GM23338 (cell line): Measurements from ENCODE around the gene BCAS3. TPM values are rescaled to one million over a fixed set of nuclear protein-coding genes. Genes with fewer than 3 reads are reported as not detected.

Experiments
- ATAC-seq: fragments of 200-7000 bp; cut with Tn5 transposase; 3 replicates; pipeline ENCODE4 v1.9.1; 2020
- DNase-seq: peaks from one replicate; pipeline ENCODE4 v3.0.0-alpha.2; 2015; ENCODE audit warnings: low spot score
- H2AFZ ChIP-seq: fragments of 200-600 bp; sonication (generic); 2 replicates; pipeline ENCODE4 v1.8.0; 2016; ENCODE audit warnings: antibody characterized with exemption, mild to moderate bottlenecking, moderate library complexity
- H3F3A ChIP-seq: fragments of 200-600 bp; sonication (generic); replicated peaks from 2 replicates; pipeline ENCODE4 v1.8.0; 2017; ENCODE audit warnings: antibody characterized with exemption, mixed run types, low read depth
- H3K27ac ChIP-seq: fragments of 200-600 bp; sonication (generic); 2 replicates; pipeline ENCODE4 v1.6.1; 2016; ENCODE audit warnings: low read depth
- H3K27me3 ChIP-seq: fragments of 200-600 bp; sonication (generic); 2 replicates; pipeline ENCODE4 v1.8.0; 2016; ENCODE audit warnings: mild to moderate bottlenecking, mixed run types, moderate library complexity; ENCODE audit not compliant: insufficient read depth
- H3K36me3 ChIP-seq: fragments of 200-600 bp; sonication (generic); 2 replicates; pipeline ENCODE4 v1.8.0; 2016; ENCODE audit warnings: mild to moderate bottlenecking; ENCODE audit not compliant: insufficient read depth
- H3K4me1 ChIP-seq: fragments of 200-600 bp; sonication (generic); 2 replicates; pipeline ENCODE4 v1.8.0; 2016; ENCODE audit warnings: mild to moderate bottlenecking, moderate library complexity; ENCODE audit not compliant: insufficient read depth
- H3K4me2 ChIP-seq: fragments of 200-600 bp; sonication (generic); 2 replicates; pipeline ENCODE4 v1.7.1; 2017; ENCODE audit warnings: mixed run types
- H3K4me3 ChIP-seq: fragments of 200-600 bp; sonication (generic); 2 replicates; pipeline ENCODE4 v1.6.1; 2016; ENCODE audit warnings: mixed run types
- H3K79me2 ChIP-seq: fragments of 200-600 bp; sonication (generic); replicated peaks from 2 replicates; pipeline ENCODE4 v1.8.0; 2017; ENCODE audit warnings: mild to moderate bottlenecking; ENCODE audit not compliant: insufficient read depth
- H3K9me2 ChIP-seq: fragments of 200-600 bp; sonication (generic); 2 replicates; pipeline ENCODE4 v1.8.0; 2017; ENCODE audit not compliant: insufficient read depth
- H4K20me1 ChIP-seq: fragments of 200-600 bp; sonication (generic); replicated peaks from 2 replicates; pipeline ENCODE4 v1.8.0; 2017; ENCODE audit warnings: mild to moderate bottlenecking; ENCODE audit not compliant: insufficient read depth
- H3K27ac Mint-ChIP-seq: 2 replicates; pipeline ENCODE4 v1.8.0; 2020; ENCODE audit warnings: inconsistent platforms, mild to moderate bottlenecking, moderate library complexity, mixed read lengths
- H3K27me3 Mint-ChIP-seq: 3 replicates; pipeline ENCODE4 v1.8.0; 2022; ENCODE audit warnings: low read depth, mild to moderate bottlenecking, moderate library complexity, mixed read lengths, inconsistent platforms; ENCODE audit not compliant: insufficient read depth, poor library complexity
- H3K36me3 Mint-ChIP-seq: 3 replicates; pipeline ENCODE4 v1.8.0; 2021; ENCODE audit warnings: low read depth, mild to moderate bottlenecking, inconsistent platforms, moderate library complexity, mixed read lengths
- H3K4me1 Mint-ChIP-seq: 3 replicates; pipeline ENCODE4 v1.8.0; 2020; ENCODE audit warnings: mild to moderate bottlenecking, inconsistent platforms, mixed read lengths
- H3K4me3 Mint-ChIP-seq: 3 replicates; pipeline ENCODE4 v1.8.0; 2021; ENCODE audit warnings: moderate library complexity, mild to moderate bottlenecking, inconsistent platforms, mixed read lengths
- H3K9me3 Mint-ChIP-seq: 3 replicates; pipeline ENCODE4 v1.8.0; 2020; ENCODE audit warnings: moderate library complexity, mild to moderate bottlenecking, inconsistent platforms, mixed read lengths
- CTCF ChIP-seq, 2 experiments: fragments of 200-600 bp in 1 of 2; sonication (generic) in 1 of 2; conservative IDR thresholded peaks; 2 replicates each; pipeline versions ENCODE4 v1.5.1 to v1.6.1; 2016 to 2017; ENCODE audit warnings: antibody characterized with exemption in 2 of 2, low read depth in 2 of 2, mild to moderate bottlenecking in 2 of 2, moderate library complexity in 1 of 2
- ETS1 ChIP-seq: IDR thresholded peaks from 2 replicates; pipeline ENCODE4 v1.6.1; 2016; ENCODE audit warnings: antibody characterized with exemption
- EZH2 ChIP-seq: fragments of 200-600 bp; sonication (generic); IDR thresholded peaks from one replicate; pipeline ENCODE4 v1.8.0; 2017; ENCODE audit warnings: antibody characterized with exemption, mild to moderate bottlenecking, low read depth; ENCODE audit not compliant: unreplicated experiment
- JUNB ChIP-seq: IDR thresholded peaks from one replicate; pipeline ENCODE4 v1.6.1; 2016; ENCODE audit warnings: antibody characterized with exemption; ENCODE audit not compliant: unreplicated experiment
- REST ChIP-seq: IDR thresholded peaks from one replicate; pipeline ENCODE4 v1.6.1; 2018; ENCODE audit warnings: antibody characterized with exemption; ENCODE audit not compliant: unreplicated experiment
- STAT1 ChIP-seq: IDR thresholded peaks from one replicate; pipeline ENCODE4 v1.6.1; 2016; ENCODE audit warnings: antibody characterized with exemption; ENCODE audit not compliant: unreplicated experiment
- ZNF114 ChIP-seq: fragments of 250-450 bp; sonication (Bioruptor Pico); IDR thresholded peaks from 2 replicates; pipeline ENCODE4 v1.5.0; 2020; ENCODE audit warnings: mild to moderate bottlenecking, moderate library complexity
- ZNF331 ChIP-seq: fragments of 250-450 bp; sonication (Bioruptor Pico); IDR thresholded peaks from 2 replicates; pipeline ENCODE4 v1.5.0; 2020; ENCODE audit warnings: low read depth, mild to moderate bottlenecking, moderate library complexity
- polyA plus RNA-seq: library from polyadenylated mRNA; unstranded; fragments of >200 nt; fragmentation: Nextera tagmentation; extraction: Ambion mirVana; gene quantifications from 2 replicates; pipeline ENCODE4 v1.2.1, GENCODE V29; 2016
- total RNA-seq: library from RNA; depleted of rRNA; stranded (reverse); fragments of >200 nt; shearing (Covaris generic); gene quantifications from 2 replicates; pipeline ENCODE4 v1.2.3, GENCODE V29; 2014

Gene BCAS3
- total and polyA plus RNA-seq, 2 experiments from 2014 or later, result 8.2 to 28.0 TPM

GRCh38 chr17:61380836-61381525 lies 703.3 kb downstream of the BCAS3 start:
- DNase-seq (no peak), ATAC-seq (no peak)
- H3K9me3 Mint-ChIP-seq, result no peaks in the 10 kb centered on the region; the same call in 2 of the 3 replicates
- Histone ChIP-seq H2AFZ (no peak overlapping the region), H3K4me1 (no peaks in the 10 kb centered on the region), H4K20me1 (no peaks in the 10 kb centered on the region), H3K9me2 (no peaks in the 10 kb centered on the region), H3K27me3 (no peaks in the 10 kb centered on the region), H3K4me2 (no peak overlapping the region), H3K79me2 (no peaks in the 10 kb centered on the region), H3K36me3 (no peaks in the 10 kb centered on the region), H3K4me3 (no peak overlapping the region), H3F3A (no peaks in the 10 kb centered on the region), H3K27ac (no peak overlapping the region)
- peaks cover 13% of the 10 kb centered on the region for H3K4me1 Mint-ChIP-seq
- no peak for TF ChIP-seq STAT1
- no peak for TF ChIP-seq JUNB
- TF ChIP-seq CTCF (conservative IDR thresholded peaks at IDR 0.05; ENCODE audit: low read depth in 2 of 2), result no peak
- no peak for TF ChIP-seq ZNF114 (CRISPR knock-in tag)
- H3K4me3 Mint-ChIP-seq, result no peak overlapping the region
- H3K27me3 Mint-ChIP-seq, result peaks cover 10% of the 10 kb centered on the region
- H3K36me3 Mint-ChIP-seq, result no peaks in the 10 kb centered on the region
- no peak overlapping the region for H3K27ac Mint-ChIP-seq

- Mint-ChIP-seq H3K4me3 (no peak overlapping the region), H3K27ac (no peak overlapping the region), H3K27me3 (peaks cover 10% of the 10 kb centered on the region), H3K36me3 (no peaks in the 10 kb centered on the region), H3K4me1 (peaks cover 15% of the 10 kb centered on the region), H3K9me3 (no peaks in the 10 kb centered on the region; the same call in 2 of the 3 replicates)
- no peaks in the 10 kb centered on the region for H4K20me1 ChIP-seq
- H3K4me3 ChIP-seq, result no peak overlapping the region
- H3K27me3 ChIP-seq, result no peaks in the 10 kb centered on the region
- no peaks in the 10 kb centered on the region for H3K9me2 ChIP-seq
- no peaks in the 10 kb centered on the region for H3K79me2 ChIP-seq
- H2AFZ ChIP-seq, result no peak overlapping the region
- H3F3A ChIP-seq, result no peaks in the 10 kb centered on the region
- no peaks in the 10 kb centered on the region for H3K36me3 ChIP-seq
- H3K4me2 ChIP-seq, result no peak overlapping the region
- DNase-seq (no peak), ATAC-seq (no peak)
- H3K4me1 ChIP-seq, result no peaks in the 10 kb centered on the region
- H3K27ac ChIP-seq, result no peak overlapping the region
- TF ChIP-seq ZNF331, result no peak
- no peak for TF ChIP-seq EZH2
- TF ChIP-seq REST, result no peak
- no peak for TF ChIP-seq JUNB
- TF ChIP-seq ETS1, result no peak
Measured at GRCh38 chr17:61381537-61381936, 703.9 kb downstream of the BCAS3 start.
